HG03097 (cell line): ENCODE measurements around the gene PHACTR1.

ENCODE experiments used
- ATAC-seq: cut with Tn5 transposase; IDR thresholded peaks from one replicate; pipeline ENCODE4 v1.9.1; 2021; ENCODE audit not compliant: unreplicated experiment, low FRiP score

PHACTR1 gene

GRCh38 chr6:13012977-13013680, 296.6 kb downstream of the PHACTR1 start:
- ATAC-seq, result no peak

GRCh38 chr6:13013681-13014503, 297.3 kb downstream of the PHACTR1 start:
- ATAC-seq, result no peak

- ATAC-seq, result no peak
These were observed 298.2 kb downstream of the PHACTR1 start for GRCh38 chr6:13014504-13015378.

- no peak for ATAC-seq
These were observed 298.8 kb downstream of the PHACTR1 start for GRCh38 chr6:13015379-13015681.

GRCh38 chr6:13024616-13025015, 308.0 kb downstream of the PHACTR1 start:
- ATAC-seq, result no peak

GRCh38 chr6:13025893-13026499, 309.4 kb downstream of the PHACTR1 start:
- no peak for ATAC-seq

GRCh38 chr6:13026557-13026956, 310.0 kb downstream of the PHACTR1 start:
- no peak for ATAC-seq

GRCh38 chr6:13027207-13027606, 310.6 kb downstream of the PHACTR1 start:
- ATAC-seq, result no peak

GRCh38 chr6:13030396-13030795, 313.8 kb downstream of the PHACTR1 start:
- ATAC-seq, result no peak

- no peak for ATAC-seq
These were observed 316.0 kb downstream of the PHACTR1 start for GRCh38 chr6:13032566-13032965.

GRCh38 chr6:13033145-13033544, 316.6 kb downstream of the PHACTR1 start:
- no peak for ATAC-seq

- no peak for ATAC-seq
These were observed 317.7 kb downstream of the PHACTR1 start for GRCh38 chr6:13034316-13034715.

GRCh38 chr6:13035606-13036005, 319.0 kb downstream of the PHACTR1 start:
- ATAC-seq, result no peak

GRCh38 chr6:13038315-13038714, 321.7 kb downstream of the PHACTR1 start:
- no peak for ATAC-seq

GRCh38 chr6:13038741-13039190, 322.2 kb downstream of the PHACTR1 start:
- no peak for ATAC-seq

- ATAC-seq, result no peak
These were observed 327.8 kb downstream of the PHACTR1 start for GRCh38 chr6:13044390-13044789.

GRCh38 chr6:13044896-13045295, 328.3 kb downstream of the PHACTR1 start:
- no peak for ATAC-seq

GRCh38 chr6:13045676-13046075, 329.1 kb downstream of the PHACTR1 start:
- ATAC-seq, result no peak

- no peak for ATAC-seq
These were observed 329.5 kb downstream of the PHACTR1 start for GRCh38 chr6:13046084-13046483.

- no peak for ATAC-seq
These were observed 331.5 kb downstream of the PHACTR1 start for GRCh38 chr6:13048113-13048512.
